ENCODE measurements around the gene FOLR1. TPM values are rescaled to one million over a fixed set of nuclear protein-coding genes. Genes with fewer than 3 reads are reported as not detected.

Gene FOLR1
- total and polyA plus RNA-seq, 10 of the 15 experiments (the other 5 are each of a cell fraction or from before 2014, with no cell fraction given) = not detected

DNA sequence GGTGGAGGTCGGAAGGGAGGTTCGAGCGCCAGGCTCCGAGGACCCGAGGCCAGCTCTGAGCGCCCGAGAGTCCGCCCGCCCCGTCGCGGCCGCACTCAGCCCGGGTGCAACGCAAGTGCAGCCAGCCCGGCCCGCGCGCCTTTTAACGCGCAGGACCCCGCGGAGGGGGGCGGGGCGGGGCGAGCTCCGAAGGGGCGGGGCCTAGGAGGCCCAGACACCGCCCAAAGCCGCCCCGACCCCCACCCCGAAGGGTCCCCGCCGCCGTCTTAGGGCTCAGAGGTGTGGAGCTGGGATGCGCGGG, 52.1 kb downstream of the FOLR1 start, which contains the start of gene PHOX2A:
Gene PHOX2A, minus strand, starts transcription at position 117 of the 301 bp plus-strand sequence. CDS start 172 bp downstream, outside the sequence.
- Histone ChIP-seq H3K27me3 (replicated peaks in 1 of 2; ENCODE audit: control insufficient read depth in 2 of 2, insufficient read depth in 2 of 2, low read length in 1 of 2) (peaks cover 11 to 30% of the 10 kb centered on the region in 2 experiments; a peak in 3 of 4 replicates), H3K79me2 (ENCODE audit: control insufficient read depth, insufficient read depth, low read length) (no peaks in the 10 kb centered on the region), H4K20me1 (ENCODE audit: control insufficient read depth, insufficient read depth) (no peaks in the 10 kb centered on the region), H3K4me1 (ENCODE audit: control insufficient read depth, insufficient read depth, low read length) (peaks cover 4% of the 10 kb centered on the region), H3K36me3 (ENCODE audit: control insufficient read depth in 2 of 2, insufficient read depth in 2 of 2, low read length in 1 of 2) (no peaks in the 10 kb centered on the region), H2AFZ (ENCODE audit: control insufficient read depth, low read depth, low read length) (no peak within 1 kb of the TSS), H3K9me3 (replicated peaks; ENCODE audit: control insufficient read depth, insufficient read depth, low read length) (no peaks in the 10 kb centered on the region; the same call in 2 of the 3 replicates), H3K4me2 (ENCODE audit: control insufficient read depth, insufficient read depth) (no peak within 1 kb of the TSS), H3K27ac (ENCODE audit: control insufficient read depth, insufficient read depth) (no peak within 1 kb of the TSS), H3K9ac (ENCODE audit: control insufficient read depth, insufficient read depth, low read length) (no peak within 1 kb of the TSS), H3K4me3 (no peak within 1 kb of the TSS)
- in situ Hi-C loops (cut with MboI) (no loop called here), intact Hi-C loops (cut with micrococcal nuclease; ENCODE audit: unreplicated experiment) (no loop called here)
- no TSS peak for BruUV-seq (replicated peaks)
- FAIRE-seq = no peak
- SMC1A ChIA-PET (ENCODE audit: uncharacterized antibody, unreplicated experiment) = no interaction called here
- WGBS (ENCODE audit: insufficient coverage, insufficient replicate concordance, low lambda C conversion rate, missing lambda C conversion rate) = 36% methylated on average over 6 of the region's 37 CpGs
- no peak for ATAC-seq
- CTCF ChIA-PET = no interaction called here
- RAD21 ChIA-PET (ENCODE audit: unreplicated experiment) = no interaction called here
- POLR2A ChIA-PET = no interaction called here
- no peak for DNase-seq (ENCODE audit: low read depth, low spot score)
- TF ChIP-seq ZNF217 (IDR thresholded peaks at IDR 0.05) (no peak), TCF7 (IDR thresholded peaks at IDR 0.05; ENCODE audit: borderline replicate concordance) (no peak), SUPT20H (IDR thresholded peaks at IDR 0.05; ENCODE audit: borderline replicate concordance, control insufficient read depth, low read depth, low read length) (no peak), RAD21 (IDR thresholded peaks at IDR 0.05; ENCODE audit: insufficient read depth, low read depth, low read length) (no peak), NRF1 (conservative IDR thresholded peaks at IDR 0.05; ENCODE audit: low read depth, low read length) (no peak)
- TF ChIP-seq, protein P1, sequence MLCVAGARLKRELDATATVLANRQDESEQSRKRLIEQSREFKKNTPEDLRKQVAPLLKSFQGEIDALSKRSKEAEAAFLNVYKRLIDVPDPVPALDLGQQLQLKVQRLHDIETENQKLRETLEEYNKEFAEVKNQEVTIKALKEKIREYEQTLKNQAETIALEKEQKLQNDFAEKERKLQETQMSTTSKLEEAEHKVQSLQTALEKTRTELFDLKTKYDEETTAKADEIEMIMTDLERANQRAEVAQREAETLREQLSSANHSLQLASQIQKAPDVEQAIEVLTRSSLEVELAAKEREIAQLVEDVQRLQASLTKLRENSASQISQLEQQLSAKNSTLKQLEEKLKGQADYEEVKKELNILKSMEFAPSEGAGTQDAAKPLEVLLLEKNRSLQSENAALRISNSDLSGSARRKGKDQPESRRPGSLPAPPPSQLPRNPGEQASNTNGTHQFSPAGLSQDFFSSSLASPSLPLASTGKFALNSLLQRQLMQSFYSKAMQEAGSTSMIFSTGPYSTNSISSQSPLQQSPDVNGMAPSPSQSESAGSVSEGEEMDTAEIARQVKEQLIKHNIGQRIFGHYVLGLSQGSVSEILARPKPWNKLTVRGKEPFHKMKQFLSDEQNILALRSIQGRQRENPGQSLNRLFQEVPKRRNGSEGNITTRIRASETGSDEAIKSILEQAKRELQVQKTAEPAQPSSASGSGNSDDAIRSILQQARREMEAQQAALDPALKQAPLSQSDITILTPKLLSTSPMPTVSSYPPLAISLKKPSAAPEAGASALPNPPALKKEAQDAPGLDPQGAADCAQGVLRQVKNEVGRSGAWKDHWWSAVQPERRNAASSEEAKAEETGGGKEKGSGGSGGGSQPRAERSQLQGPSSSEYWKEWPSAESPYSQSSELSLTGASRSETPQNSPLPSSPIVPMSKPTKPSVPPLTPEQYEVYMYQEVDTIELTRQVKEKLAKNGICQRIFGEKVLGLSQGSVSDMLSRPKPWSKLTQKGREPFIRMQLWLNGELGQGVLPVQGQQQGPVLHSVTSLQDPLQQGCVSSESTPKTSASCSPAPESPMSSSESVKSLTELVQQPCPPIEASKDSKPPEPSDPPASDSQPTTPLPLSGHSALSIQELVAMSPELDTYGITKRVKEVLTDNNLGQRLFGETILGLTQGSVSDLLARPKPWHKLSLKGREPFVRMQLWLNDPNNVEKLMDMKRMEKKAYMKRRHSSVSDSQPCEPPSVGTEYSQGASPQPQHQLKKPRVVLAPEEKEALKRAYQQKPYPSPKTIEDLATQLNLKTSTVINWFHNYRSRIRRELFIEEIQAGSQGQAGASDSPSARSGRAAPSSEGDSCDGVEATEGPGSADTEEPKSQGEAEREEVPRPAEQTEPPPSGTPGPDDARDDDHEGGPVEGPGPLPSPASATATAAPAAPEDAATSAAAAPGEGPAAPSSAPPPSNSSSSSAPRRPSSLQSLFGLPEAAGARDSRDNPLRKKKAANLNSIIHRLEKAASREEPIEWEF (IDR thresholded peaks at IDR 0.05; ENCODE audit: insufficient replicate concordance, low read depth, low read length) = no peak
- TF ChIP-seq, protein P2, sequence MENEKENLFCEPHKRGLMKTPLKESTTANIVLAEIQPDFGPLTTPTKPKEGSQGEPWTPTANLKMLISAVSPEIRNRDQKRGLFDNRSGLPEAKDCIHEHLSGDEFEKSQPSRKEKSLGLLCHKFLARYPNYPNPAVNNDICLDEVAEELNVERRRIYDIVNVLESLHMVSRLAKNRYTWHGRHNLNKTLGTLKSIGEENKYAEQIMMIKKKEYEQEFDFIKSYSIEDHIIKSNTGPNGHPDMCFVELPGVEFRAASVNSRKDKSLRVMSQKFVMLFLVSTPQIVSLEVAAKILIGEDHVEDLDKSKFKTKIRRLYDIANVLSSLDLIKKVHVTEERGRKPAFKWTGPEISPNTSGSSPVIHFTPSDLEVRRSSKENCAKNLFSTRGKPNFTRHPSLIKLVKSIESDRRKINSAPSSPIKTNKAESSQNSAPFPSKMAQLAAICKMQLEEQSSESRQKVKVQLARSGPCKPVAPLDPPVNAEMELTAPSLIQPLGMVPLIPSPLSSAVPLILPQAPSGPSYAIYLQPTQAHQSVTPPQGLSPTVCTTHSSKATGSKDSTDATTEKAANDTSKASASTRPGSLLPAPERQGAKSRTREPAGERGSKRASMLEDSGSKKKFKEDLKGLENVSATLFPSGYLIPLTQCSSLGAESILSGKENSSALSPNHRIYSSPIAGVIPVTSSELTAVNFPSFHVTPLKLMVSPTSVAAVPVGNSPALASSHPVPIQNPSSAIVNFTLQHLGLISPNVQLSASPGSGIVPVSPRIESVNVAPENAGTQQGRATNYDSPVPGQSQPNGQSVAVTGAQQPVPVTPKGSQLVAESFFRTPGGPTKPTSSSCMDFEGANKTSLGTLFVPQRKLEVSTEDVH (IDR thresholded peaks at IDR 0.05; ENCODE audit: low read depth, partially characterized antibody) = no peak
- TF ChIP-seq, protein P3, sequence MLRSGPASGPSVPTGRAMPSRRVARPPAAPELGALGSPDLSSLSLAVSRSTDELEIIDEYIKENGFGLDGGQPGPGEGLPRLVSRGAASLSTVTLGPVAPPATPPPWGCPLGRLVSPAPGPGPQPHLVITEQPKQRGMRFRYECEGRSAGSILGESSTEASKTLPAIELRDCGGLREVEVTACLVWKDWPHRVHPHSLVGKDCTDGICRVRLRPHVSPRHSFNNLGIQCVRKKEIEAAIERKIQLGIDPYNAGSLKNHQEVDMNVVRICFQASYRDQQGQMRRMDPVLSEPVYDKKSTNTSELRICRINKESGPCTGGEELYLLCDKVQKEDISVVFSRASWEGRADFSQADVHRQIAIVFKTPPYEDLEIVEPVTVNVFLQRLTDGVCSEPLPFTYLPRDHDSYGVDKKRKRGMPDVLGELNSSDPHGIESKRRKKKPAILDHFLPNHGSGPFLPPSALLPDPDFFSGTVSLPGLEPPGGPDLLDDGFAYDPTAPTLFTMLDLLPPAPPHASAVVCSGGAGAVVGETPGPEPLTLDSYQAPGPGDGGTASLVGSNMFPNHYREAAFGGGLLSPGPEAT (IDR thresholded peaks at IDR 0.05; ENCODE audit: low read depth) = no peak
- TF ChIP-seq, protein P4, sequence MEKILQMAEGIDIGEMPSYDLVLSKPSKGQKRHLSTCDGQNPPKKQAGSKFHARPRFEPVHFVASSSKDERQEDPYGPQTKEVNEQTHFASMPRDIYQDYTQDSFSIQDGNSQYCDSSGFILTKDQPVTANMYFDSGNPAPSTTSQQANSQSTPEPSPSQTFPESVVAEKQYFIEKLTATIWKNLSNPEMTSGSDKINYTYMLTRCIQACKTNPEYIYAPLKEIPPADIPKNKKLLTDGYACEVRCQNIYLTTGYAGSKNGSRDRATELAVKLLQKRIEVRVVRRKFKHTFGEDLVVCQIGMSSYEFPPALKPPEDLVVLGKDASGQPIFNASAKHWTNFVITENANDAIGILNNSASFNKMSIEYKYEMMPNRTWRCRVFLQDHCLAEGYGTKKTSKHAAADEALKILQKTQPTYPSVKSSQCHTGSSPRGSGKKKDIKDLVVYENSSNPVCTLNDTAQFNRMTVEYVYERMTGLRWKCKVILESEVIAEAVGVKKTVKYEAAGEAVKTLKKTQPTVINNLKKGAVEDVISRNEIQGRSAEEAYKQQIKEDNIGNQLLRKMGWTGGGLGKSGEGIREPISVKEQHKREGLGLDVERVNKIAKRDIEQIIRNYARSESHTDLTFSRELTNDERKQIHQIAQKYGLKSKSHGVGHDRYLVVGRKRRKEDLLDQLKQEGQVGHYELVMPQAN (conservative IDR thresholded peaks at IDR 0.05) = no peak
